Astrocyte of the cerebellum (primary cell): ENCODE measurements around the gene PCSK1.

ENCODE experiments used
- DNase-seq: peaks from one replicate; pipeline ENCODE4 v3.0.0-alpha.2; 2011; ENCODE audit warnings: low read depth
- H3K4me3 ChIP-seq: 2 replicates; pipeline ENCODE4 v1.5.1; 2011; ENCODE audit warnings: mild to moderate bottlenecking, low read depth, low read length, moderate library complexity
- in situ Hi-C: cut with HindIII; loops from 2 replicates; pipeline ENCODE4 v1.10.0; 2017; ENCODE audit warnings: low sequenced_read_pairs
- TF ChIP-seq, protein P1 (sequence below): IDR thresholded peaks from 2 replicates; pipeline ENCODE4 v1.5.1; 2012; ENCODE audit warnings: low read length, low read depth, moderate library complexity, mild to moderate bottlenecking; ENCODE audit errors: missing control alignments

Gene PCSK1

DNA sequence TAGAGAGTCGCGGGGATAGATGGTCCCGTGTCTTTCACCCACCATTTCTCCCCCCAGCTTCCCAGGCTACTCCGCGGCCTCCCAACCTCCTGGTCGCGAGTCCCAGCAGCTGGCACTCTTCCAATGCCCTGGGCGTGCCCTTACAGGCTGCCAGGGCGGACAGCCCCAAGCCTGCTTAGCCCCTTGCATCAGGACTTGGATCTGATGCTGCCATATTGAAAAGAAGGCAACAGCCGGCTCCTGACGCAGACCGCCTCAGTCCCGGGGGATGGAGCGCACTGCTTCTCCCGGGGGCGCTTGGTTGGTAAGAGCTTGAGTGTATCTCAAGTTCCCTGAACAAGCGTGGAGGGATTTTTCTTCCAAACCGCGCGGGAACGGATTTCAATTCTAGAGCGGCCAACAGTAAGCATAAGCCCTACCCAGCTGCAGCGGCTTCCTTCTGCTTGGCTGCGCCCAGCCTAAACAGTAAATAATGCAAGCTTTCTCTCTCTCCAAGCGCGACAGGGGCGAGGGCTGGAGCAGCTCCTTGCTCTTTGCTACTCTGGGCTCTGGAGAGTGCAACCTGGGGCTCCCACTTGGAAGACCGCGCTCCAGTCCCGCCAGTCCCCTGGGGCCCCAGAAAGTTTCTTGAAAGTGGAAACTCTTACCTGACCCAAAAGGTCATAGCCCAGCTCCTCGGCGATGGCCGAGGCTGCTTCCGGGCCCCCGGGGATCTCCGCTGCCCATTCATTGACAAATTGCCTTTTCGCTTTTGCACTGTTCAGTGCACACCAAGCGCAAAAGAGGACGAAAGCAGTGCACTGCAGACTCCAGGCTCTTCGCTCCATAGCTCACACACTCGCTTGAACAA is 607 bp downstream of the PCSK1 start:
- peak overlapping the region; percentile 32 for H3K4me3 ChIP-seq
- peak; percentile 75 for DNase-seq
- TF ChIP-seq, protein P1, sequence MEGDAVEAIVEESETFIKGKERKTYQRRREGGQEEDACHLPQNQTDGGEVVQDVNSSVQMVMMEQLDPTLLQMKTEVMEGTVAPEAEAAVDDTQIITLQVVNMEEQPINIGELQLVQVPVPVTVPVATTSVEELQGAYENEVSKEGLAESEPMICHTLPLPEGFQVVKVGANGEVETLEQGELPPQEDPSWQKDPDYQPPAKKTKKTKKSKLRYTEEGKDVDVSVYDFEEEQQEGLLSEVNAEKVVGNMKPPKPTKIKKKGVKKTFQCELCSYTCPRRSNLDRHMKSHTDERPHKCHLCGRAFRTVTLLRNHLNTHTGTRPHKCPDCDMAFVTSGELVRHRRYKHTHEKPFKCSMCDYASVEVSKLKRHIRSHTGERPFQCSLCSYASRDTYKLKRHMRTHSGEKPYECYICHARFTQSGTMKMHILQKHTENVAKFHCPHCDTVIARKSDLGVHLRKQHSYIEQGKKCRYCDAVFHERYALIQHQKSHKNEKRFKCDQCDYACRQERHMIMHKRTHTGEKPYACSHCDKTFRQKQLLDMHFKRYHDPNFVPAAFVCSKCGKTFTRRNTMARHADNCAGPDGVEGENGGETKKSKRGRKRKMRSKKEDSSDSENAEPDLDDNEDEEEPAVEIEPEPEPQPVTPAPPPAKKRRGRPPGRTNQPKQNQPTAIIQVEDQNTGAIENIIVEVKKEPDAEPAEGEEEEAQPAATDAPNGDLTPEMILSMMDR = no peak

DNA sequence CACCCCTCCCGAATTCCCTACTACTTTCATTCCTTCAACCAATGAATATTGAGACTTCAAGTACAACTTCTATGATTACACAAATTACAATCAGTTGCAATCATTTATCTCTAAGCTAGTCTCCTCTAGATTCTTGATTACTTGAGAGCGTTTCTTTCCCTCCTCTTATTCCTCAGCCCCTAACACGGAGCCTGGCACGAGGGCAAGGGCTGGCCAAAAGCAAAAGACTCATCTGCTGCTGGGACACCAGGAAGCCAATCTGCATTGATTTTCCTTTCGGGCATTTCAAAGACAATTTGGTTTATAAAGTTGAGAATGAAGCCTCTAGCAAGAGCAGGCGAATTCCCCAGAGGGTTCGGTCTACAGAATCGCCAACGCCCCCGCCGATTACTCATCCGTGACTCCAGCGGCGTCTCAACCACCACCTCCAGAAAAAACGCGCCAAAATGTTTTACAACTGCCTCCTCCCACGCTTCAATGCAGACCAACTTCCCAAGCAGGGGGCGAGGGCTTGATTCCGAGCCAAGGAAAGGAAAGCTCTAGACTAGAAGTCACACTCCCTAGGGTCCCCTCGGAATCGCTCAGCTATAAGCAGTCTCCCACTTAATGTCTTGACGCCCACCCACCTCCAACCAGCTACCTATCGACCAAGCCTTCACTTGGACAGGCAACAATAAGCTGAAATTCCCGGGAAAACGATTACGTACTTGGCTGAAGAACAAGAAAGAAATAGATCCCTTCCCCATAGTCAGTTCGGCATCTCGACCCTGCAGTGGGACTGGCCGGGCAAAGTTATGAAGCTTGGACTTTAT is 1.5 kb downstream of the PCSK1 start:
- in situ Hi-C loops = no loop called here
- peak; percentile 45 for DNase-seq
- peak overlapping the region; percentile 32 for H3K4me3 ChIP-seq
- TF ChIP-seq, protein P1 = no peak

More for the DNA sequence above, 607 bp downstream of the PCSK1 start:
- in situ Hi-C loops = no loop called here

DNA sequence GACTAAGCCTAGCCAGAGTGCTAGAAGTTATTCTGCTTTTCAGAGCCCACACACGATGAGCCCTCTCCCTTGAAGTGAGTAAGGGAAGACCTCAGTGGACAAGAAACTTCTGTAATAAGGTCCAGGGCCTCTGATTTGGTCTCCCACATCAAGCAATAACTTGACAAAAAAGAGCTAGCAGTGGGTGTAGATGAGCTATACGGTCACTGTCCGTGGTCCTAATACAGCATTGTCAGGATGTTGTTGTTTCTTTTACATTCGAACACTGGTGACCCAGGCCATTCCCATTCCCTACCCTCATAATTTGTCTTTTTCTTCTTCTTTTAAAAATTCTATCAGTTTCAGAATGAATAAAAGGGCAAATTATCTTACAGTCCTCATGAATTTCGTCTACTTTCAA is 5.2 kb downstream of the PCSK1 start:
- no peak overlapping the region for H3K4me3 ChIP-seq
- in situ Hi-C loops = no loop called here
- TF ChIP-seq, protein P1 = no peak
- DNase-seq = no peak

DNA sequence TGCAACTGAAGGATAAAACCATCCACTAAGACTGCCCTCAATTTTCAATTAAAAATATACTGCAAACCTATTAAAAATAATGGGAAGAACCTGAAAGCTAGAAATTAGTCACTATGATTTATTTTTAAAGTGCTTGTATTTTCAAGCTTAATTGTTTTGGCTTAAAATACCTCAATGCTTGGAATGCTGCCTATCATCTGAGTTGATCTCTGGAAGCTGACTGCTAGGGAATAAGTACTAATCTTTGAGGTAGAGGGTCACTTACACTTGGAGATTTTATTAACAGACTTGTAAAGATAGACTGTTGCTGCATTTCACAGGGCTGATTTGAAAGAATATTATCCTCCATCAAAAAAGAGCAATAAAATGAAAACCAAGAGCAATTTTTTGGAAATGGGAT is 6.2 kb downstream of the PCSK1 start:
- in situ Hi-C loops = no loop called here
- TF ChIP-seq, protein P1 = no peak
- DNase-seq = no peak
- H3K4me3 ChIP-seq = no peak overlapping the region

DNA sequence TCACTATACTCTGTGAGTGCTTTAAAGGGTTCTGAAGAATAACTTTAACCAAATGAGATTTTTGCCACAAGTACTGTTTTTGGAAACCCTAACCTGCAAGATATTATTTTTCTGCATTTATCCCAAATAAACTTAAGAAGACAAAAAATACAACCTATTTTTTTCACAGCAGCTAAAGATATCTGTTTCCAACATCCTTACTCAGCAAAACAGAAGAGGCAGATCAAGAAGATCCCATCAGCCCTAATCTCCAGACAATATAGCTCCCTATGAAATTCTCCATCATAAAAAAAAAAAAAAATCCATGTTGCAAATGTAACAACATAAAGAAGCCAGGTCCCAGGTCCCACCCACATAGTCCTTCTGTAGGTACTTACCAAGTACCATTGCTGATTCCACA is 7.6 kb downstream of the PCSK1 start:
- in situ Hi-C loops = no loop called here
- H3K4me3 ChIP-seq = no peak overlapping the region
- TF ChIP-seq, protein P1 = no peak
- DNase-seq = no peak

DNA sequence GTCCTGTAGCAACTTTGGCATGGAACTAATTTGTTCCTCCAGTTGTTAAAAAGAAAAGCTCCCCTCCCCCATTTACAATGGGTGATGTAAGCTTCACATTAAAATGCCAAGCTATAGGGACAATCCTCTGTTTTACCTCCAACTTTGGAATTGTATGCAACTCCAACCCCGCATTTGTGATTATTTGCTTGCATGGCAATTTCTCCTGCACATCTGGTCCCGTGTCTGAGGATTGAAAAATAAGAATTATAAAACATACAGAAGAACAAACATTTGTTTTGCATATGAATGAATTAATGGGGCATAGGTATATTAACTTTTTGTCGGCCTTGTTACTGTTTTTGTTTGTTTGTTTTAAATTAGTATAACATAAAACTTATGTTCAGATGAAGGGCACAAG is 17.2 kb downstream of the PCSK1 start:
- no peak overlapping the region for H3K4me3 ChIP-seq
- DNase-seq = no peak
- in situ Hi-C loops = no loop called here
- TF ChIP-seq, protein P1 = no peak
